SU-DHL-6 (cell line): ENCODE measurements around the gene NR1H4.

Experiments used
- H2AFZ ChIP-seq: fragments of 200-600 bp; sonication (generic); 2 replicates; pipeline ENCODE4 v1.6.1; 2014; ENCODE audit warnings: low read depth, mild to moderate bottlenecking, moderate library complexity, mixed read lengths, antibody characterized with exemption, low read length; ENCODE audit not compliant: severe bottlenecking
- H3F3A ChIP-seq: fragments of 200-600 bp; shearing (Covaris generic); 2 replicates; pipeline ENCODE4 v1.6.0; 2016; ENCODE audit warnings: antibody characterized with exemption, mild to moderate bottlenecking; ENCODE audit not compliant: insufficient read depth
- H3K27ac ChIP-seq: fragments of 200-600 bp; sonication (generic); 2 replicates; pipeline ENCODE4 v1.5.1; 2016; ENCODE audit warnings: low read depth, mild to moderate bottlenecking, low read length, moderate library complexity, mixed read lengths
- H3K27me3 ChIP-seq: fragments of 200-600 bp; sonication (generic), shearing (Covaris generic); 2 replicates; pipeline ENCODE4 v1.6.0; 2014; ENCODE audit warnings: mild to moderate bottlenecking, low read length
- H3K36me3 ChIP-seq: fragments of 200-600 bp; sonication (generic); 2 replicates; pipeline ENCODE4 v1.6.1; 2014; ENCODE audit warnings: mild to moderate bottlenecking, low read length, mixed read lengths
- H3K4me2 ChIP-seq: fragments of 300-600, 200-600 bp; shearing (Covaris generic), sonication (generic); 2 replicates; pipeline ENCODE4 v1.6.0; 2014; ENCODE audit warnings: low read length, low read depth, mild to moderate bottlenecking; ENCODE audit not compliant: poor library complexity, severe bottlenecking
- H3K4me3 ChIP-seq: fragments of 200-600 bp; sonication (generic); 2 replicates; pipeline ENCODE4 v1.5.1; 2014; ENCODE audit warnings: antibody characterized with exemption, low read length, mild to moderate bottlenecking, mixed read lengths; ENCODE audit not compliant: insufficient read depth, poor library complexity, severe bottlenecking
- H3K79me2 ChIP-seq: fragments of 200-600 bp; sonication (generic); 2 replicates; pipeline ENCODE4 v1.6.1; 2014; ENCODE audit warnings: mild to moderate bottlenecking, low read length, moderate library complexity; ENCODE audit not compliant: insufficient read depth
- H3K9ac ChIP-seq: fragments of 200-600 bp; sonication (generic); 2 replicates; pipeline ENCODE4 v1.7.0; 2014; ENCODE audit warnings: mild to moderate bottlenecking, low read length
- H3K9me2 ChIP-seq: fragments of 200-600 bp; sonication (generic); replicated peaks from 2 replicates; pipeline ENCODE4 v1.6.1; 2014; ENCODE audit warnings: low read length; ENCODE audit not compliant: insufficient read depth
- H3K9me3 ChIP-seq: fragments of 200-600 bp; sonication (generic); 2 replicates; pipeline ENCODE4 v1.6.1; 2014; ENCODE audit warnings: low read length, mixed read lengths; ENCODE audit not compliant: insufficient read depth
- H4K20me1 ChIP-seq: fragments of 200-600 bp; sonication (generic); 2 replicates; pipeline ENCODE4 v1.6.1; 2014; ENCODE audit warnings: low read depth, mild to moderate bottlenecking, antibody characterized with exemption, low read length, moderate library complexity, mixed read lengths
- CTCF ChIP-seq: fragments of 200-600 bp; sonication (generic); IDR thresholded peaks from one replicate; pipeline ENCODE4 v1.5.1; 2017; ENCODE audit warnings: antibody characterized with exemption, mild to moderate bottlenecking, low read length, moderate library complexity; ENCODE audit not compliant: insufficient read depth, poor library complexity, severe bottlenecking
- EZH2phosphoT487 ChIP-seq: fragments of 200-600 bp; sonication (generic), shearing (Covaris generic); conservative IDR thresholded peaks from 2 replicates; pipeline ENCODE4 v1.6.1; 2018; ENCODE audit warnings: mild to moderate bottlenecking, antibody characterized with exemption, low read length, moderate library complexity, mixed read lengths

The NR1H4 gene

GRCh38 chr12:100472325-100472724, 1.3 kb upstream of the NR1H4 start:
- H4K20me1 ChIP-seq = no peaks in the 10 kb centered on the region
- H2AFZ ChIP-seq = no peak overlapping the region
- TF ChIP-seq CTCF = no peak
- TF ChIP-seq EZH2phosphoT487 = no peak
- H3K36me3 ChIP-seq = no peaks in the 10 kb centered on the region
- H3K4me2 ChIP-seq = no peak overlapping the region
- no peaks in the 10 kb centered on the region for H3K9me2 ChIP-seq
- no peaks in the 10 kb centered on the region for H3K9me3 ChIP-seq
- no peak overlapping the region for H3K9ac ChIP-seq
- no peak overlapping the region for H3K27ac ChIP-seq
- H3F3A ChIP-seq = no peaks in the 10 kb centered on the region
- no peak overlapping the region for H3K4me3 ChIP-seq
- no peaks in the 10 kb centered on the region for H3K79me2 ChIP-seq
- H3K27me3 ChIP-seq = no peaks in the 10 kb centered on the region

GRCh38 chr12:100473050-100473715, 483 bp upstream of the NR1H4 start:
- no peak for TF ChIP-seq EZH2phosphoT487
- TF ChIP-seq CTCF = no peak
- no peak overlapping the region for H2AFZ ChIP-seq
- no peaks in the 10 kb centered on the region for H3K27me3 ChIP-seq

GRCh38 chr12:100474617-100475016, 951 bp downstream of the NR1H4 start:
- no peak overlapping the region for H3K4me3 ChIP-seq
- TF ChIP-seq EZH2phosphoT487 = no peak
- TF ChIP-seq CTCF = no peak
- no peaks in the 10 kb centered on the region for H3K79me2 ChIP-seq
- no peak overlapping the region for H3K9ac ChIP-seq
- no peaks in the 10 kb centered on the region for H3F3A ChIP-seq
- no peak overlapping the region for H3K27ac ChIP-seq
- H3K36me3 ChIP-seq = no peaks in the 10 kb centered on the region
- no peaks in the 10 kb centered on the region for H3K9me2 ChIP-seq
- no peak overlapping the region for H3K4me2 ChIP-seq
- H4K20me1 ChIP-seq = no peaks in the 10 kb centered on the region
- H3K27me3 ChIP-seq = no peaks in the 10 kb centered on the region
- no peak overlapping the region for H2AFZ ChIP-seq
- no peaks in the 10 kb centered on the region for H3K9me3 ChIP-seq

More at GRCh38 chr12:100473050-100473715, 483 bp upstream of the NR1H4 start:
- H3K4me3 ChIP-seq = no peak overlapping the region
- H3K27ac ChIP-seq = no peak overlapping the region
- H3K9me2 ChIP-seq = no peaks in the 10 kb centered on the region
- H3K36me3 ChIP-seq = no peaks in the 10 kb centered on the region
- no peak overlapping the region for H3K4me2 ChIP-seq
- no peaks in the 10 kb centered on the region for H3F3A ChIP-seq
- no peaks in the 10 kb centered on the region for H3K9me3 ChIP-seq
- no peaks in the 10 kb centered on the region for H3K79me2 ChIP-seq
- H3K9ac ChIP-seq = no peak overlapping the region
- no peaks in the 10 kb centered on the region for H4K20me1 ChIP-seq
